GM12878 (cell line): Measurements from ENCODE around the gene KIF23. TPM values are rescaled to one million over a fixed set of nuclear protein-coding genes. Genes with fewer than 3 reads are reported as not detected.

ENCODE experiments used
- ATAC-seq: fragments of 200-7000 bp; cut with Tn5 transposase; 3 replicates; pipeline ENCODE4 v1.9.1; 2020; ENCODE audit warnings: mild to moderate bottlenecking, moderate library complexity
- BruUV-seq: library from RNA; stranded (reverse); fragments of 400-500 nt; replicated peaks from 2 replicates; lab custom pipeline; 2021; lab: Mats Ljungman, UMichigan
- CTCF ChIA-PET: fragments of 300-600 bp; sonication (Branson Sonifier 250); formaldehyde crosslinking; extraction: SDS; loops from one replicate; lab custom pipeline; 2021; ENCODE audit warnings: inconsistent platforms; lab: Yijun Ruan, JAX
- POLR2A ChIA-PET: fragments of 350-600 bp; formaldehyde crosslinking; extraction: SDS; loops from one replicate; lab custom pipeline; 2021; ENCODE audit warnings: inconsistent platforms; lab: Charles Lee
- RAD21 ChIA-PET: fragments of 300-600 bp; sonication (Branson Sonifier 250); formaldehyde crosslinking; loops from one replicate; lab custom pipeline; 2023; ENCODE audit warnings: antibody characterized with exemption; ENCODE audit not compliant: unreplicated experiment; lab: Charles Lee
- SMC1A ChIA-PET: fragments of 300-600 bp; sonication (Branson Sonifier 250); formaldehyde crosslinking; loops from one replicate; lab custom pipeline; 2023; ENCODE audit not compliant: unreplicated experiment, uncharacterized antibody; lab: Charles Lee
- DNase-seq: peaks from one replicate; pipeline ENCODE4 v3.0.0-alpha.2; 2011; ENCODE audit warnings: low read depth, low spot score
- FAIRE-seq: peaks from 3 replicates; lab custom pipeline; 2011; peaks lifted over from hg19 to GRCh38; lab: Jason Lieb, UNC
- H2AFZ ChIP-seq: 2 replicates; pipeline ENCODE4 v1.6.0; 2011; ENCODE audit warnings: low read depth, low read length, control low read depth; ENCODE audit not compliant: control insufficient read depth
- H3K27ac ChIP-seq: 2 replicates; pipeline ENCODE4 v1.5.1; 2011; ENCODE audit warnings: control low read depth; ENCODE audit not compliant: control insufficient read depth, insufficient read depth
- H3K27me3 ChIP-seq, 2 experiments: replicated peaks in 1 of 2; 2 replicates each; pipeline versions ENCODE4 v1.6.0 to v1.6.1; 2011; ENCODE audit warnings: low read length in 1 of 2; ENCODE audit not compliant: control insufficient read depth in 2 of 2, insufficient read depth in 2 of 2
- H3K36me3 ChIP-seq, 2 experiments: 2 replicates each; pipeline ENCODE4 v1.5.1; 2011; ENCODE audit warnings: low read length in 1 of 2; ENCODE audit not compliant: control insufficient read depth in 2 of 2, insufficient read depth in 2 of 2
- H3K4me1 ChIP-seq: 2 replicates; pipeline ENCODE4 v1.6.1; 2011; ENCODE audit warnings: mild to moderate bottlenecking, low read length, moderate library complexity, mixed read lengths; ENCODE audit not compliant: control insufficient read depth, insufficient read depth
- H3K4me2 ChIP-seq: 2 replicates; pipeline ENCODE4 v1.6.0; 2011; ENCODE audit warnings: control low read depth; ENCODE audit not compliant: control insufficient read depth, insufficient read depth
- H3K4me3 ChIP-seq: fragments of 200-600 bp; sonication (generic); 2 replicates; pipeline ENCODE4 v1.5.1; 2016
- H3K79me2 ChIP-seq: 2 replicates; pipeline ENCODE4 v1.6.0; 2011; ENCODE audit warnings: low read length; ENCODE audit not compliant: control insufficient read depth, insufficient read depth
- H3K9ac ChIP-seq: 2 replicates; pipeline ENCODE4 v1.8.0; 2011; ENCODE audit warnings: low read length, control low read depth, mixed read lengths; ENCODE audit not compliant: control insufficient read depth, insufficient read depth
- H3K9me3 ChIP-seq: replicated peaks from 3 replicates; pipeline ENCODE4 v1.5.1; 2011; ENCODE audit warnings: mild to moderate bottlenecking, low read length; ENCODE audit not compliant: control insufficient read depth, insufficient read depth
- H4K20me1 ChIP-seq: 2 replicates; pipeline ENCODE4 v1.6.0; 2011; ENCODE audit not compliant: control insufficient read depth, insufficient read depth
- BCL3 ChIP-seq: IDR thresholded peaks from 2 replicates; pipeline ENCODE4 v1.6.1; 2011; ENCODE audit warnings: borderline replicate concordance, low read depth, mild to moderate bottlenecking, moderate library complexity, low read length; ENCODE audit not compliant: insufficient read depth, poor library complexity, severe bottlenecking
- CREM ChIP-seq: IDR thresholded peaks from 2 replicates; pipeline ENCODE4 v1.6.1; 2014; ENCODE audit warnings: antibody characterized with exemption, low read depth
- GABPA ChIP-seq: IDR thresholded peaks from 2 replicates; pipeline ENCODE4 v1.6.1; 2014; ENCODE audit warnings: antibody characterized with exemption, low read depth, mild to moderate bottlenecking, inconsistent platforms
- IKZF1 ChIP-seq: fragments of 450-650 bp; conservative IDR thresholded peaks from 2 replicates; pipeline ENCODE4 v1.6.1; 2017; ENCODE audit warnings: antibody characterized with exemption, mild to moderate bottlenecking
- IKZF2 ChIP-seq, 2 experiments: fragments of 450-650 bp; IDR thresholded peaks; 2 replicates each; pipeline ENCODE4 v1.6.1; 2017; ENCODE audit warnings: mild to moderate bottlenecking in 2 of 2, moderate library complexity in 2 of 2
- JUNB ChIP-seq: IDR thresholded peaks from 2 replicates; pipeline ENCODE4 v1.6.1; 2016; ENCODE audit warnings: antibody characterized with exemption, mild to moderate bottlenecking
- JUND ChIP-seq: IDR thresholded peaks from 2 replicates; pipeline ENCODE4 v1.6.1; 2012; ENCODE audit warnings: low read depth, mild to moderate bottlenecking, low read length, improper control_type of control experiment, moderate library complexity
- POLR2A ChIP-seq: IDR thresholded peaks from 2 replicates; pipeline ENCODE4 v1.6.1; 2011; ENCODE audit warnings: low read depth, mild to moderate bottlenecking, low read length
- RUNX3 ChIP-seq: IDR thresholded peaks from 2 replicates; pipeline ENCODE4 v1.6.1; 2012; ENCODE audit warnings: low read length, inconsistent platforms
- SP1 ChIP-seq: IDR thresholded peaks from one replicate; pipeline ENCODE4 v1.6.1; 2011; ENCODE audit warnings: low read depth, low read length
- SPI1 ChIP-seq: IDR thresholded peaks from 2 replicates; pipeline ENCODE4 v1.6.1; 2011; ENCODE audit warnings: low read depth, mild to moderate bottlenecking, low read length, moderate library complexity, borderline replicate concordance; ENCODE audit not compliant: insufficient read depth
- SUPT20H ChIP-seq: IDR thresholded peaks from 2 replicates; pipeline ENCODE4 v1.6.1; 2011; ENCODE audit warnings: low read depth, mild to moderate bottlenecking, low read length, moderate library complexity, borderline replicate concordance; ENCODE audit not compliant: control insufficient read depth
- WGBS: methylation state at CpG from one replicate; pipeline ENCODE4 v1.1.6; 2016; ENCODE audit warnings: low lambda C conversion rate; ENCODE audit not compliant: insufficient replicate concordance, insufficient coverage; ENCODE audit errors: missing lambda C conversion rate; 5-methylcytosine and 5-hydroxymethylcytosine counted together
- in situ Hi-C: fragments of 300-500 bp; cut with MboI; formaldehyde crosslinking; loops from 9 replicates; pipeline ENCODE4 v1.14.3; 2018; ENCODE audit warnings: mixed read lengths
- intact Hi-C: fragments of 100-400 bp; cut with micrococcal nuclease; formaldehyde crosslinking; loops from one replicate; pipeline ENCODE4 v1.14.2; 2022; ENCODE audit not compliant: unreplicated experiment
- polyA plus RNA-seq, 11 experiments: library from polyadenylated mRNA; depleted of rRNA in 4 of 11; unstranded in 6 of 11; stranded (reverse) in 5 of 11; fragments of >200 nt; fragmentation: Nextera tagmentation in 4 of 11; fragmentation: Illumina TruSeq in 1 of 11; extraction: Ambion mirVana in 4 of 11; extraction: Trizol in 1 of 11; gene quantifications; 1 replicate in 1 of 11; 2 replicates in 10 of 11; pipeline versions ENCODE4 v1.2.1 to v1.2.3, GENCODE V29; 2011 to 2016; ENCODE audit warnings: inconsistent platforms in 2 of 11, missing spikeins in 2 of 11, low read depth in 1 of 11
- total RNA-seq, 4 experiments: library from RNA; depleted of rRNA in 3 of 4; stranded (reverse); fragments of >200 nt in 3 of 4; fragmentation: Illumina TruSeq in 1 of 4; extraction: Trizol in 1 of 4; gene quantifications; 2 replicates each; pipeline versions ENCODE4 v1.2.1 to v1.2.3, GENCODE V29; 2013 to 2021
- TF ChIP-seq, protein P1 (sequence below): IDR thresholded peaks from 2 replicates; pipeline ENCODE4 v1.6.1; 2011; ENCODE audit warnings: low read depth, low read length, improper control_type of control experiment, borderline replicate concordance
- TF ChIP-seq, protein P2 (sequence below), 3 experiments: IDR thresholded peaks in 2 of 3; conservative IDR thresholded peaks in 1 of 3; 2 replicates each; pipeline ENCODE4 v1.5.1; 2011; ENCODE audit warnings: low read depth in 3 of 3, low read length in 3 of 3, mild to moderate bottlenecking in 3 of 3, control low read depth in 2 of 3, moderate library complexity in 2 of 3, inconsistent platforms in 1 of 3, mixed read lengths in 1 of 3; ENCODE audit not compliant: control insufficient read depth in 2 of 3, insufficient read depth in 1 of 3; ENCODE audit errors: extremely low read depth in 1 of 3

Gene KIF23
- total and polyA plus RNA-seq, 10 of the 15 experiments (the other 5 are each of a cell fraction or from before 2014, with no cell fraction given): 28.0 to 62.5 (median 46.6) TPM

- H3K4me3 ChIP-seq: no peak overlapping the region
- ChIA-PET RAD21 (no interaction called here), SMC1A (no interaction called here), CTCF (interaction anchor here (0.6 to 1.1 kb wide), 2 partner anchors 14 to 1011 kb away, joined by 3 read pairs; no protein-coding TSS in a partner anchor), POLR2A (no interaction called here)
- no peaks in the 10 kb centered on the region for H3K79me2 ChIP-seq
- no peak overlapping the region for H3K27ac ChIP-seq
- H3K9ac ChIP-seq: no peak overlapping the region
- TF ChIP-seq POLR2A (no peak), BCL3 (no peak), RUNX3 (no peak), SPI1 (no peak), IKZF2 (IDR thresholded peaks at IDR 0.05) (no peak), GABPA (no peak), JUNB (no peak), SP1 (no peak), CREM (no peak), SUPT20H (no peak), IKZF1 (no peak), JUND (no peak)
- TF ChIP-seq, protein P1, sequence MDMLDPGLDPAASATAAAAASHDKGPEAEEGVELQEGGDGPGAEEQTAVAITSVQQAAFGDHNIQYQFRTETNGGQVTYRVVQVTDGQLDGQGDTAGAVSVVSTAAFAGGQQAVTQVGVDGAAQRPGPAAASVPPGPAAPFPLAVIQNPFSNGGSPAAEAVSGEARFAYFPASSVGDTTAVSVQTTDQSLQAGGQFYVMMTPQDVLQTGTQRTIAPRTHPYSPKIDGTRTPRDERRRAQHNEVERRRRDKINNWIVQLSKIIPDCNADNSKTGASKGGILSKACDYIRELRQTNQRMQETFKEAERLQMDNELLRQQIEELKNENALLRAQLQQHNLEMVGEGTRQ: no peak
- TF ChIP-seq, protein P2, sequence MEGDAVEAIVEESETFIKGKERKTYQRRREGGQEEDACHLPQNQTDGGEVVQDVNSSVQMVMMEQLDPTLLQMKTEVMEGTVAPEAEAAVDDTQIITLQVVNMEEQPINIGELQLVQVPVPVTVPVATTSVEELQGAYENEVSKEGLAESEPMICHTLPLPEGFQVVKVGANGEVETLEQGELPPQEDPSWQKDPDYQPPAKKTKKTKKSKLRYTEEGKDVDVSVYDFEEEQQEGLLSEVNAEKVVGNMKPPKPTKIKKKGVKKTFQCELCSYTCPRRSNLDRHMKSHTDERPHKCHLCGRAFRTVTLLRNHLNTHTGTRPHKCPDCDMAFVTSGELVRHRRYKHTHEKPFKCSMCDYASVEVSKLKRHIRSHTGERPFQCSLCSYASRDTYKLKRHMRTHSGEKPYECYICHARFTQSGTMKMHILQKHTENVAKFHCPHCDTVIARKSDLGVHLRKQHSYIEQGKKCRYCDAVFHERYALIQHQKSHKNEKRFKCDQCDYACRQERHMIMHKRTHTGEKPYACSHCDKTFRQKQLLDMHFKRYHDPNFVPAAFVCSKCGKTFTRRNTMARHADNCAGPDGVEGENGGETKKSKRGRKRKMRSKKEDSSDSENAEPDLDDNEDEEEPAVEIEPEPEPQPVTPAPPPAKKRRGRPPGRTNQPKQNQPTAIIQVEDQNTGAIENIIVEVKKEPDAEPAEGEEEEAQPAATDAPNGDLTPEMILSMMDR (IDR thresholded peaks at IDR 0.05 in 2 of 3, conservative IDR thresholded peaks at IDR 0.05 in 1 of 3; ENCODE audit: control insufficient read depth in 2 of 3, extremely low read depth in 1 of 3, insufficient read depth in 1 of 3, low read depth in 3 of 3, low read length in 3 of 3): no peak
- DNase-seq: no peak
- H4K20me1 ChIP-seq: no peaks in the 10 kb centered on the region
- H3K4me1 ChIP-seq: peaks cover 8% of the 10 kb centered on the region
- H3K4me2 ChIP-seq: no peak overlapping the region
- no peaks in the 10 kb centered on the region for H3K36me3 ChIP-seq
- no TSS peak for BruUV-seq
- intact Hi-C loops: no loop called here
- 60% methylated on average over 3 of the region's 3 CpGs for WGBS
- no peak for FAIRE-seq
- H2AFZ ChIP-seq: no peak overlapping the region
- H3K27me3 ChIP-seq: 0 out of 4 replicates have a peak, but pooled peaks cover 0 to 2% of the 10 kb centered on the region in 2 experiments
- ATAC-seq: no peak
- in situ Hi-C loops: no loop called here
- H3K9me3 ChIP-seq: no peaks in the 10 kb centered on the region
Observed at GRCh38 chr15:69408841-69409240, 5.3 kb upstream of the KIF23 start.
